Anterior cingulate cortex (tissue), 58 donors: Measurements from ENCODE around the gene SAT1.

Experiments used
- DNase-seq, 58 donors: peaks; one replicate each; lab custom pipeline; 2025; lab: John Stamatoyannopoulos, UW

The SAT1 gene

GRCh38 chrX:23804578-23804977, 21.6 kb downstream of the SAT1 start:
- no peak for DNase-seq

GRCh38 chrX:23805389-23805788, 22.4 kb downstream of the SAT1 start:
- no peak for DNase-seq

GRCh38 chrX:23810279-23810678, 27.3 kb downstream of the SAT1 start:
- no peak for DNase-seq

- DNase-seq: no peak
Observed at GRCh38 chrX:23811108-23811651, 28.2 kb downstream of the SAT1 start.

GRCh38 chrX:23811656-23812055, 28.7 kb downstream of the SAT1 start:
- no peak for DNase-seq

GRCh38 chrX:23813808-23814207, 30.8 kb downstream of the SAT1 start:
- no peak for DNase-seq

GRCh38 chrX:23815376-23815775, 32.4 kb downstream of the SAT1 start:
- no peak for DNase-seq

GRCh38 chrX:23816179-23816578, 33.2 kb downstream of the SAT1 start:
- no peak for DNase-seq

- DNase-seq: no peak
Observed at GRCh38 chrX:23817979-23818336, 35.0 kb downstream of the SAT1 start.

GRCh38 chrX:23819385-23820234, 36.6 kb downstream of the SAT1 start:
- no peak for DNase-seq

GRCh38 chrX:23820235-23820782, 37.3 kb downstream of the SAT1 start:
- no peak for DNase-seq

GRCh38 chrX:23821847-23822246, 38.9 kb downstream of the SAT1 start:
- no peak for DNase-seq

- peak in 4 of 58 donors; percentile 0 to 37 (median 14) for DNase-seq
Observed at GRCh38 chrX:23822397-23822796, 39.4 kb downstream of the SAT1 start.

GRCh38 chrX:23822841-23823240, 39.9 kb downstream of the SAT1 start:
- no peak for DNase-seq

- no peak for DNase-seq
Observed at GRCh38 chrX:23825675-23826074, 42.7 kb downstream of the SAT1 start.

- DNase-seq: no peak
Observed at GRCh38 chrX:23826216-23826615, 43.2 kb downstream of the SAT1 start.

- DNase-seq: no peak
Observed at GRCh38 chrX:23826653-23827052, 43.7 kb downstream of the SAT1 start.

GRCh38 chrX:23828881-23829280, 45.9 kb downstream of the SAT1 start:
- no peak for DNase-seq

- peak in 1 of 58 donors; percentile 37 for DNase-seq
Observed at GRCh38 chrX:23832721-23833120, 49.7 kb downstream of the SAT1 start.
